LNCaP clone FGC (cell line): Measurements from ENCODE around the gene HOXD8.

Source experiments
- DNase-seq: peaks from one replicate; pipeline ENCODE4 v3.0.0-alpha.2; 2011; ENCODE audit warnings: low read depth
- H3K4me3 ChIP-seq: 2 replicates; pipeline ENCODE4 v1.5.1; 2011; ENCODE audit warnings: mild to moderate bottlenecking, low read depth, low read length, control low read depth
- CTCF ChIP-seq: IDR thresholded peaks from 2 replicates; pipeline ENCODE4 v1.5.1; 2012; ENCODE audit warnings: mild to moderate bottlenecking; ENCODE audit not compliant: control insufficient read depth, insufficient read depth; ENCODE audit errors: extremely low read depth

HOXD8 gene

GRCh38 chr2:176091329-176092258 is 37.9 kb upstream of the HOXD8 start:
- no peak for DNase-seq
- no peak overlapping the region for H3K4me3 ChIP-seq
- no peak for TF ChIP-seq CTCF

- no peak for TF ChIP-seq CTCF
- peak within 1 kb of the TSS; percentile 34 for H3K4me3 ChIP-seq
- no peak for DNase-seq
These were observed 37.0 kb upstream of the HOXD8 start, which contains the start of gene HOXD13 for GRCh38 chr2:176092270-176093144. HOXD13 (plus strand) TSS chr2:176092721; CDS start chr2:176092891, 170 bp downstream.

- peak; percentile 26 for TF ChIP-seq CTCF
- DNase-seq, result no peak
- peak overlapping the region; percentile 34 for H3K4me3 ChIP-seq
These were observed 36.2 kb upstream of the HOXD8 start for GRCh38 chr2:176093145-176093897.

GRCh38 chr2:176093898-176094249 is 35.6 kb upstream of the HOXD8 start:
- no peak for TF ChIP-seq CTCF
- H3K4me3 ChIP-seq, result no peak overlapping the region
- no peak for DNase-seq

GRCh38 chr2:176094349-176094748 is 35.2 kb upstream of the HOXD8 start:
- no peak overlapping the region for H3K4me3 ChIP-seq
- no peak for DNase-seq
- TF ChIP-seq CTCF, result no peak

GRCh38 chr2:176095421-176095820 is 34.1 kb upstream of the HOXD8 start:
- DNase-seq, result no peak
- TF ChIP-seq CTCF, result no peak
- no peak overlapping the region for H3K4me3 ChIP-seq
